ENCODE measurements around the gene RBBP8NL.
"Not testable (repeated sequence)": the region's sequence is repeated elsewhere in the genome, so short reads cannot be mapped to it uniquely, and the experiment has no call there.

Gene RBBP8NL

GRCh38 chr20:62374331-62375152, 52.8 kb downstream of the RBBP8NL start:
- DNase-seq (ENCODE audit: low read depth), result no peak

DNA sequence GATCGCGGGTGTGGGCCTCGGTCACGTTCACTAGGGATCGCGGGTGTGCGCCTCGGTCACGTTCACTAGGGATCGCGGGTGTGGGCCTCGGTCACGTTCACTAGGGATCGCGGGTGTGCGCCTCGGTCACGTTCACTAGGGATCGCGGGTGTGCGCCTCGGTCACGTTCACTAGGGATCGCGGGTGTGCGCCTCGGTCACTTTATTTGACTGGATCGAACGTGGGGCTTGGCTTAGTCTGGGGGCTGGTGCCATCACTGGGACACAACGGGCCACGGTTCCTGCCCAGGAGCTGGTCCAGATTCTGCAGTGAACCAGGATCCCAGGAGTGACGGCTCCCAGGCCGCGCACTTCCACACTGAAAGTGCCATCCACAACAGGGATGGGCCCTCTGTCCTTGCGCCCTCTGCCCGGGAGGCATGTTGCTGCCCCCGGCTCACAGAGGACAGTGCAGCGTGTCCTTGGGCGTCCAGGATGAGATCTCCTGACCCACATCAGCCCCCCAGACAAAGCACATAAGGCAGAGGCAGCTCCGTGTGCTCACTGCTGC, 53.6 kb downstream of the RBBP8NL start:
- not testable (repeated sequence) for DNase-seq (ENCODE audit: low read depth)

DNA sequence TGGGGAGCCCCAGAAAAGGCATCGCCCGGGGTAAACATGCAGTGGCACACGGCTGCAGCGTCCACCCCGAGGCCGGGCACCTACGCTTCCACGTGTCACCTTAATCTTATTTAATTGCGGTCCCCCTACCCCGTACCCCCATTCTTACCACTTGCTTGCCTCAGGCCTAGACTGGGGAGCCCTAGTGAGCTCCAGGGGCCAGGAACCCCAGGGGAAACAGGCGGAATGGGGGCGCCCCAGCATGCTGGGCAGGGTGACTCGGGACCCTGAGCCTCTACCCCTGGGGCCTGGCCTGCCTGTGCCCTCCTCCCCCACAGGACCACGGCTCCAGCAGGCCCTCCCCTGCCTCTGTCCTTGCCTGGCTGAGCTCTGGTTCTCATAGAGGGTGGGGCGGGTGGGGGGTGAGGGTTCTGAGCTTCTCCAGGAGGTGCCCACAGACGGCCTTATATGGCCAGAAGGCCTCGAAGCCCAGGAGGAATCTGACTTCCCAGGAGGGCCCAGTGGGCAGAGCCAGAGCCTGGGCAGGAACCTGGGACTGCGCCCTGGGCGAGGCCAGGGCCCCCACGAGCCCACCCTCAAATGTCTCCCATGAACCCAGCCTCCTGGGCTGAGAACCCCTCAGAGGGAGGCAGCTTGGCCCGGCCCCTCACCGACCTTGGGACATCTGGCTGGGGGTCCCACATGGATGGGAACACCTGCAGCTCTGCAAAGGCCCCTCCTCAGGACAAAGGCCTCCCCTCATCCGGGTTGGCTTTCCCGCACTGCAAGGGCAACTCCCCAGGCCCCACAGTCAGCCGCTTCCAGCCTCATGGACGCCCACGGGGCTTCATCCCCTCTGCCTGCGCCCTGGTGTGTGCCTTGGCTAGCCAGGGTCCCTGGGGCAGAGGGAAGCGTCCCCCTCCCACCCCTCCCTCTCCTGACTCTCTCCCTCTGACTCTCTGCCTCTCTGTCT, 55.0 kb downstream of the RBBP8NL start:
- DNase-seq (ENCODE audit: low read depth), result no peak

GRCh38 chr20:62371588-62372041, 55.7 kb downstream of the RBBP8NL start:
- DNase-seq (ENCODE audit: low read depth), result no peak

- no peak for DNase-seq (ENCODE audit: low read depth)
Observed at GRCh38 chr20:62370807-62371587, 56.3 kb downstream of the RBBP8NL start.

GRCh38 chr20:62370115-62370806, 57.1 kb downstream of the RBBP8NL start:
- DNase-seq (ENCODE audit: low read depth), result no peak

- no peak for DNase-seq (ENCODE audit: low read depth)
Observed at GRCh38 chr20:62369815-62370114, 57.6 kb downstream of the RBBP8NL start.

DNA sequence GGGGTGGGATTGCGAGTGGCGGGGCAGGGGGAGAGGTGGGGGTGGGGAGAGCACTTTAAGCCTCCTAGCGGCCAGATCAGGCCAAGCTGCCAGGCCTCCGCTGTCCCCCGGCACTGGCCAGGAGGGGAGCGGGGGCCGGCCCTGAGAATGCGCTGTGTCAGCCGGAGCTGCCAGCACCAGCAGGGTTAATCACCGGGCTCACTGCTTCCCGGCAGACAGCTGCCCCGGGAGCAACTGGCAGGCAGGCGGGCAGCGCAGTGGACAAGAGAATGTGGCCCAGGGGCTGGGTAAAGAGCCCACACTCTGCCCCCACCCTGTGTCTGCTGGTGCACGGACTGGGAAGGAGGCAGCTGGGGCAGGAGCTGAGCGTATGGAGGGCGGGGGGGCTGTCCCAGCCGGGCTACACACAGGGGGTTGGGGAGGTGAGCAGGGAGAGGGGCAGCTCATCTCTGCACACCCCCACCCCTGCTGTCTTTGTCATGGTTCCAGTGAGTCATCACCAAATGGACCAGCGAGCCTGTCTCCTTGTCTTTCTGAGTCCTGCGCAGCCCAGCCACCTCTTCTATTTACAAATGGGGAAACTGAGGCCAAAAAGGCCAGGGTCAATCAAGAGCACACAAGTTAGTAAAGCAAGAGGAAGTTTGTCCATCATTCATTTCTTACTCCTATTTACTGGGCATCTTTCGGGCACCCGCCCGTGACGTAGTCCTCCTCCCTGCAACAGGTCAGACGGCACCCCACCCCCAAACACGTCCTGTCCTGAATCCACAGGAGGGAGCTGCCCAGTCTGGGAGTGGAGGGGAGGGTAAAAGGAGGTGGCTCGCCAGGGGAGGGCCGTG, 58.1 kb downstream of the RBBP8NL start:
- no peak for DNase-seq (ENCODE audit: low read depth)

DNA sequence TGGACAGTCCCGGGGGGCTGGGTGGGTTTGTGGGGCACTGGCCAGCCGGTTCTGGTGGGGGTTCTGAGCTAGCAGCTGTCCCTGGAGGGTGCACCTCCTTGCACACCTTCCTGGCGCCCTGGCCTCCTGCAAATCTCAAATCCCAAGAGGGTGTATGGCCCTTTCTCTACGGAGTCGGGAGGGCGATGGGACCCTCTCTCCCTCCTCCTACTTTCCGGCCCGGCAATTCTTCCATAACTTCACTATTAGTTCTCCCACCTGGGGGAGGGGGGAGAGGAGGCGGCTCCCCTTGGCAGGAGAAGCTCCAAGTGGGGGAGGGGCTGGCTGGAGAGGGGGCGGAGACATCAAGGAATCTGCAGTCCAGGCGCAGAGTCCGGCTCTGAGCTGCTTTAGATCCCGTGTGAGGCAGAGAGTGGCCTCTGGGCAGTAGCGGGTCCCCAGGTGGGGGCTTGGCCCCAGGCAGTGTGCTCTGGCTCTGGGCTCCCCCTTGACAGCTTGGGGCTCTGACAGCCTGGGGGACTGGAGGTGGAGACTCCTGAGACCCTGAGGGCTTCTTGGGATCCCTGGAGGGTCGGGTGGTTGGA, 58.9 kb downstream of the RBBP8NL start:
- no peak for DNase-seq (ENCODE audit: low read depth)

- DNase-seq (ENCODE audit: low read depth), result no peak
Observed at GRCh38 chr20:62367633-62368391, 59.5 kb downstream of the RBBP8NL start.

DNA sequence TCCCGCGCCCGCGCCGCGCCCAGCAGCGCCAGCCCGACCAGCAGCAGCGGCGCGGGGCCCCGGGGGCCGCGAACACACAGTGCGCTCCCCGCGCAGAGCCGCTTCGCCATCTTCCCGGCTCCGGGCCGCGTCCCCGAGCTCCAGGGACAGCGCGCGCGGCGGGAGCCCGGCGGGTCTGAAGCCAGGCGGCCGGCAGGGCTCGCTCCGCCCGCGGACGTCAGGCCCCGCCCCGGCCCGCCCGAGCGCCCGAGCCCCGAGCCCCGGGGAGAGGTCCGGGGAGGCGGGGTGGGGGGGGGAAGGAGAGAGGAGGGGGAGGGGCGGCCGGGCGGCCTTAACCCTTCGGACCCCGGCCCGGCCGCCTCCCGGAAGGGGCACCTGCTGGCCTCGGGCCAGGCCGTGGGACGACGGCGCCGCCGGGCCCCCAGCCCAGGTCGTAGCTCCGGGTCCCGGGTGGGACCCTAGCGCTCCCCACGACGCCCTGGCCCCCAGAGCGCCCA, 60.2 kb downstream of the RBBP8NL start, which contains the start of gene LAMA5:
LAMA5 (minus strand) TSS at position 177 of the 497 bp plus-strand sequence; CDS start at position 110, 67 bp downstream.
- no peak for DNase-seq (ENCODE audit: low read depth)

- no peak for DNase-seq (ENCODE audit: low read depth)
Observed at GRCh38 chr20:62366370-62367135, 60.8 kb downstream of the RBBP8NL start.

DNA sequence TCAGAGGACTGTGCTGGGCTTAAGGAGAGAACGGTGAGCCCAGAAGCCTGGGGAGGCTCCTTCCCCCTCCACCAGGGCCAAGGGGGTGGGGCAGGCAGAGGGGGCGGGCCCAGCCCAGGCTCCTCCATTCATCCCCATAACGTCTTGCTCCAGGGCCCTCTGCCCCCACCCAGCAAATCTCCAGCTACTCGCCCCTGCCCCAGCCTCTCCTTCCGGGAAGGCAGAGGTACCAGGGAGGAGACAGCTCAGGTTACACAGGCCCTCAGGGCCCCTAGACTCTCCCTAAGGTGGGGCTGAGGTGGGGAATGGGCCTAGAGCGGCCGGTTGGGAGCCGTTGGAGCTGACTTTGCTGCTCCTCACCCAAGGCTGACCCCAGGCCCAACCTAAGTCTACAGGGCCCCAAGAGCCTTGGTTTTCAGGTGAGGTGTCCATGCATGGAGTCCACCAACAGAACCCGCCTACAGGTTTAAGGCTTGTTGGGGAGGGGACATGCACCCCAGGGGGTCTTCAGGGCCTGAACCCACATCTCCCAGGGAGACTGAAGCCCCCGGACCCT, 61.4 kb downstream of the RBBP8NL start:
- no peak for DNase-seq (ENCODE audit: low read depth)

- DNase-seq (ENCODE audit: low read depth), result no peak
Observed at GRCh38 chr20:62364911-62365736, 62.2 kb downstream of the RBBP8NL start.

GRCh38 chr20:62363920-62364851, 63.2 kb downstream of the RBBP8NL start:
- DNase-seq (ENCODE audit: low read depth), result no peak
